ENCODE data around the gene CEP112.
"Not testable (repeated sequence)": the region's sequence is repeated elsewhere in the genome, so short reads cannot be mapped to it uniquely, and the experiment has no call there.

The CEP112 gene

GRCh38 chr17:65683428-65683827 lies 508.5 kb downstream of the CEP112 start:
- no peak for DNase-seq (ENCODE audit: insufficient read length, low spot score)
- TF ChIP-seq TAF1 (IDR thresholded peaks at IDR 0.05; ENCODE audit: low read depth, low read length): no peak
- TF ChIP-seq POLR2AphosphoS5 (IDR thresholded peaks at IDR 0.05; ENCODE audit: low read depth, low read length): no peak
- no peak for TF ChIP-seq PAX5 (IDR thresholded peaks at IDR 0.05; ENCODE audit: insufficient read depth, low read length, severe bottlenecking)
- TF ChIP-seq POLR2A (IDR thresholded peaks at IDR 0.05; ENCODE audit: low read depth, low read length): no peak
- no peak for TF ChIP-seq POU2F2 (IDR thresholded peaks at IDR 0.05; ENCODE audit: low read depth, low read length)
- no peak for TF ChIP-seq SPI1 (IDR thresholded peaks at IDR 0.05; ENCODE audit: low read depth, low read length)
- FAIRE-seq: no peak

- not testable (repeated sequence) for DNase-seq (ENCODE audit: insufficient read length, low spot score); FAIRE-seq
These were observed 510.2 kb downstream of the CEP112 start for GRCh38 chr17:65681763-65682162.

GRCh38 chr17:65679165-65679845 lies 512.6 kb downstream of the CEP112 start:
- FAIRE-seq (no peak), DNase-seq (ENCODE audit: insufficient read length, low spot score) (no peak)
- TF ChIP-seq TAF1 (IDR thresholded peaks at IDR 0.05; ENCODE audit: low read depth, low read length) (no peak), SPI1 (IDR thresholded peaks at IDR 0.05; ENCODE audit: low read depth, low read length) (no peak), PAX5 (IDR thresholded peaks at IDR 0.05; ENCODE audit: insufficient read depth, low read length, severe bottlenecking) (no peak), POU2F2 (IDR thresholded peaks at IDR 0.05; ENCODE audit: low read depth, low read length) (no peak), POLR2A (IDR thresholded peaks at IDR 0.05; ENCODE audit: low read depth, low read length) (no peak), POLR2AphosphoS5 (IDR thresholded peaks at IDR 0.05; ENCODE audit: low read depth, low read length) (no peak)

- no peak for DNase-seq (ENCODE audit: insufficient read length, low spot score)
- FAIRE-seq: no peak
- TF ChIP-seq POU2F2 (IDR thresholded peaks at IDR 0.05; ENCODE audit: low read depth, low read length) (no peak), PAX5 (IDR thresholded peaks at IDR 0.05; ENCODE audit: insufficient read depth, low read length, severe bottlenecking) (no peak), SPI1 (IDR thresholded peaks at IDR 0.05; ENCODE audit: low read depth, low read length) (no peak), TAF1 (IDR thresholded peaks at IDR 0.05; ENCODE audit: low read depth, low read length) (no peak), POLR2AphosphoS5 (IDR thresholded peaks at IDR 0.05; ENCODE audit: low read depth, low read length) (no peak), POLR2A (IDR thresholded peaks at IDR 0.05; ENCODE audit: low read depth, low read length) (no peak)
These were observed 513.4 kb downstream of the CEP112 start for GRCh38 chr17:65678546-65678945.

GRCh38 chr17:65677932-65678331 lies 514.0 kb downstream of the CEP112 start:
- DNase-seq (ENCODE audit: insufficient read length, low spot score): no peak
- FAIRE-seq: no peak
- no peak for TF ChIP-seq POU2F2 (IDR thresholded peaks at IDR 0.05; ENCODE audit: low read depth, low read length)
- no peak for TF ChIP-seq POLR2A (IDR thresholded peaks at IDR 0.05; ENCODE audit: low read depth, low read length)
- no peak for TF ChIP-seq PAX5 (IDR thresholded peaks at IDR 0.05; ENCODE audit: insufficient read depth, low read length, severe bottlenecking)
- TF ChIP-seq POLR2AphosphoS5 (IDR thresholded peaks at IDR 0.05; ENCODE audit: low read depth, low read length): no peak
- no peak for TF ChIP-seq SPI1 (IDR thresholded peaks at IDR 0.05; ENCODE audit: low read depth, low read length)
- TF ChIP-seq TAF1 (IDR thresholded peaks at IDR 0.05; ENCODE audit: low read depth, low read length): no peak

- no peak for FAIRE-seq
- TF ChIP-seq PAX5 (IDR thresholded peaks at IDR 0.05; ENCODE audit: insufficient read depth, low read length, severe bottlenecking) (no peak), POLR2AphosphoS5 (IDR thresholded peaks at IDR 0.05; ENCODE audit: low read depth, low read length) (no peak), POU2F2 (IDR thresholded peaks at IDR 0.05; ENCODE audit: low read depth, low read length) (no peak), SPI1 (IDR thresholded peaks at IDR 0.05; ENCODE audit: low read depth, low read length) (no peak), POLR2A (IDR thresholded peaks at IDR 0.05; ENCODE audit: low read depth, low read length) (no peak), TAF1 (IDR thresholded peaks at IDR 0.05; ENCODE audit: low read depth, low read length) (no peak)
- DNase-seq (ENCODE audit: insufficient read length, low spot score): no peak
These were observed 517.5 kb downstream of the CEP112 start for GRCh38 chr17:65674246-65675045.

GRCh38 chr17:65670667-65671371 lies 521.1 kb downstream of the CEP112 start:
- DNase-seq (ENCODE audit: insufficient read length, low spot score) (no peak), FAIRE-seq (no peak)
- TF ChIP-seq POLR2AphosphoS5 (IDR thresholded peaks at IDR 0.05; ENCODE audit: low read depth, low read length): no peak
- TF ChIP-seq POU2F2 (IDR thresholded peaks at IDR 0.05; ENCODE audit: low read depth, low read length): no peak
- no peak for TF ChIP-seq POLR2A (IDR thresholded peaks at IDR 0.05; ENCODE audit: low read depth, low read length)
- no peak for TF ChIP-seq TAF1 (IDR thresholded peaks at IDR 0.05; ENCODE audit: low read depth, low read length)
- TF ChIP-seq PAX5 (IDR thresholded peaks at IDR 0.05; ENCODE audit: insufficient read depth, low read length, severe bottlenecking): no peak
- no peak for TF ChIP-seq SPI1 (IDR thresholded peaks at IDR 0.05; ENCODE audit: low read depth, low read length)

GRCh38 chr17:65668211-65668610 lies 523.7 kb downstream of the CEP112 start:
- no peak for TF ChIP-seq TAF1 (IDR thresholded peaks at IDR 0.05; ENCODE audit: low read depth, low read length)
- TF ChIP-seq POU2F2 (IDR thresholded peaks at IDR 0.05; ENCODE audit: low read depth, low read length): no peak
- no peak for TF ChIP-seq POLR2AphosphoS5 (IDR thresholded peaks at IDR 0.05; ENCODE audit: low read depth, low read length)
- TF ChIP-seq SPI1 (IDR thresholded peaks at IDR 0.05; ENCODE audit: low read depth, low read length): no peak
- TF ChIP-seq POLR2A (IDR thresholded peaks at IDR 0.05; ENCODE audit: low read depth, low read length): no peak
- TF ChIP-seq PAX5 (IDR thresholded peaks at IDR 0.05; ENCODE audit: insufficient read depth, low read length, severe bottlenecking): no peak
- no peak for DNase-seq (ENCODE audit: insufficient read length, low spot score)
- FAIRE-seq: no peak

- FAIRE-seq (no peak), DNase-seq (ENCODE audit: insufficient read length, low spot score) (no peak)
These were observed 524.3 kb downstream of the CEP112 start for GRCh38 chr17:65667656-65668055.

More at GRCh38 chr17:65667656-65668055, 524.3 kb downstream of the CEP112 start:
- TF ChIP-seq SPI1 (IDR thresholded peaks at IDR 0.05; ENCODE audit: low read depth, low read length): no peak
- TF ChIP-seq TAF1 (IDR thresholded peaks at IDR 0.05; ENCODE audit: low read depth, low read length): no peak
- TF ChIP-seq POLR2A (IDR thresholded peaks at IDR 0.05; ENCODE audit: low read depth, low read length): no peak
- no peak for TF ChIP-seq PAX5 (IDR thresholded peaks at IDR 0.05; ENCODE audit: insufficient read depth, low read length, severe bottlenecking)
- no peak for TF ChIP-seq POLR2AphosphoS5 (IDR thresholded peaks at IDR 0.05; ENCODE audit: low read depth, low read length)
- TF ChIP-seq POU2F2 (IDR thresholded peaks at IDR 0.05; ENCODE audit: low read depth, low read length): no peak

All from GM12891 (cell line).